Measurements from ENCODE around the gene PIBF1.

DNA sequence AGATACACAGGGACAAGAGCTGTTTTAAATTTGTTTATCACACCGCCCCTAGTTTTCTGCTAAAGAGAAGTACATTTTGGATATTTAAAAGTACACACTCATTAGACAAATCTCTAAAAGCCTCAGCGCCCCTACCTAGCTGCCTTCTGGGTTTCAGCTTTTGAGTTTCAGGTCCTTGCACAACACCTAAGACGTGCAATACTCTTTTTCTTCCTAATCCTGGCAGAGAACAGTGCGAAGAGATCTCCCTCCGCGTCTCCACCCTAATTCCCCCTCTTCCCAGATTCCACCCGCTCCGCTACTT, 276.5 kb downstream of the PIBF1 start:
- TF ChIP-seq CTCF (IDR thresholded peaks at IDR 0.05): no peak
- TF ChIP-seq ZFX (IDR thresholded peaks at IDR 0.05; ENCODE audit: borderline replicate concordance): no peak
